ENCODE measurements around the gene GPSM1.

DNA sequence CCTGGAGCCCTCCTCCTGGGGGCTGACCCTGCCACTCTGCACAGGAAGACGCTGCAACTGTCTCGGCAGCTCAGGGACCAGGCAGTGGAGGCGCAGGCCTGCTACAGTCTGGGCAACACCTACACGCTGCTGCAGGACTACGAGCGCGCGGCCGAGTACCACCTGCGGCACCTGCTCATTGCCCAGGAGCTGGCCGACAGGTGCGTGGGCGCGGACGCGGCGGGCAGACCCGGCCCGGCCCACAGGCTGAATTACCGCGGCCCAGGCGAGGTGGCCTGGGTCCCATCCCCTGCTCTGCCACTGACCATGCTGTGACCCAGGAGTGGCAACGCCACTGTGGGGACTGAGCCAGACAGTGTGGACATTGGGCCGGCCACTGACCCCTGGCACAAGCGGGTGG, 11.2 kb downstream of the GPSM1 start:
- TF ChIP-seq, protein P1, sequence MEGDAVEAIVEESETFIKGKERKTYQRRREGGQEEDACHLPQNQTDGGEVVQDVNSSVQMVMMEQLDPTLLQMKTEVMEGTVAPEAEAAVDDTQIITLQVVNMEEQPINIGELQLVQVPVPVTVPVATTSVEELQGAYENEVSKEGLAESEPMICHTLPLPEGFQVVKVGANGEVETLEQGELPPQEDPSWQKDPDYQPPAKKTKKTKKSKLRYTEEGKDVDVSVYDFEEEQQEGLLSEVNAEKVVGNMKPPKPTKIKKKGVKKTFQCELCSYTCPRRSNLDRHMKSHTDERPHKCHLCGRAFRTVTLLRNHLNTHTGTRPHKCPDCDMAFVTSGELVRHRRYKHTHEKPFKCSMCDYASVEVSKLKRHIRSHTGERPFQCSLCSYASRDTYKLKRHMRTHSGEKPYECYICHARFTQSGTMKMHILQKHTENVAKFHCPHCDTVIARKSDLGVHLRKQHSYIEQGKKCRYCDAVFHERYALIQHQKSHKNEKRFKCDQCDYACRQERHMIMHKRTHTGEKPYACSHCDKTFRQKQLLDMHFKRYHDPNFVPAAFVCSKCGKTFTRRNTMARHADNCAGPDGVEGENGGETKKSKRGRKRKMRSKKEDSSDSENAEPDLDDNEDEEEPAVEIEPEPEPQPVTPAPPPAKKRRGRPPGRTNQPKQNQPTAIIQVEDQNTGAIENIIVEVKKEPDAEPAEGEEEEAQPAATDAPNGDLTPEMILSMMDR (IDR thresholded peaks at IDR 0.05; ENCODE audit: borderline replicate concordance, extremely low read depth, low read length, poor library complexity, severe bottlenecking), result no peak
- TF ChIP-seq EZH2 (IDR thresholded peaks at IDR 0.05; ENCODE audit: borderline replicate concordance, low read depth, low read length, severe bottlenecking), result no peak

Measured in DND-41 (cell line).